Measurements from ENCODE around the gene KRTAP10-1. TPM values are rescaled to one million over a fixed set of nuclear protein-coding genes. Genes with fewer than 3 reads are reported as not detected.

KRTAP10-1 gene
- total RNA-seq, 1 experiment from 2014 or later = not detected

GRCh38 chr21:44528634-44528995 is 11.4 kb downstream of the KRTAP10-1 start:
- no peaks in the 10 kb centered on the region; the same call in 1 of the 2 replicates for H3K4me1 ChIP-seq (ENCODE audit: insufficient read depth, low read length)
- H2BK15ac ChIP-seq (ENCODE audit: low read depth, low read length) = no peak overlapping the region
- no CpG with 5 or more reads among the region's 10 CpGs for WGBS (ENCODE audit: extremely low coverage, insufficient read length, low lambda C conversion rate)
- no peak overlapping the region for H2BK20ac ChIP-seq (ENCODE audit: low read depth, low read length, poor library complexity, severe bottlenecking)
- no peak overlapping the region for H3K27ac Mint-ChIP-seq
- no peak overlapping the region for H3K14ac ChIP-seq (ENCODE audit: insufficient read depth, low read length)
- no peak for TF ChIP-seq CTCF (conservative IDR thresholded peaks at IDR 0.05)
- no peak overlapping the region for H2AK5ac ChIP-seq (ENCODE audit: insufficient read length, low read length)
- no peaks in the 10 kb centered on the region for H3K23me2 ChIP-seq (ENCODE audit: insufficient read length, low read depth, low read length, poor library complexity, severe bottlenecking)
- H3K27me3 Mint-ChIP-seq (ENCODE audit: low read depth) = peaks cover 7% of the 10 kb centered on the region
- H2BK120ac ChIP-seq (ENCODE audit: low read depth, low read length, poor library complexity, severe bottlenecking) = no peak overlapping the region
- no peak overlapping the region for H3T11ph ChIP-seq (ENCODE audit: low read length)
- H2BK5ac ChIP-seq (ENCODE audit: insufficient read length, low read length) = no peak overlapping the region
- no peak overlapping the region for H3K27ac ChIP-seq (ENCODE audit: insufficient read length, low read depth, low read length)
- H4K8ac ChIP-seq (replicated peaks; ENCODE audit: insufficient read length, low read depth, low read length) = no peak overlapping the region
- H3K36me3 Mint-ChIP-seq (ENCODE audit: insufficient read depth in 1 of 3, low read depth in 3 of 3) = no peaks in the 10 kb centered on the region; a peak in 1 of 7 replicates
- no peaks in the 10 kb centered on the region for H3K9me3 ChIP-seq (ENCODE audit: control insufficient read depth, low read depth, low read length)
- no peak overlapping the region for H2AFZ ChIP-seq (ENCODE audit: low read length)
- no peak overlapping the region for H2BK12ac ChIP-seq (ENCODE audit: insufficient read length, low read depth, low read length)
- H3K56ac ChIP-seq (ENCODE audit: insufficient read length, low read depth, low read length) = no peak overlapping the region
- no peak overlapping the region for H3K4me2 ChIP-seq (ENCODE audit: insufficient read depth, insufficient read length, low read length)
- H3K9me3 Mint-ChIP-seq = no peaks in the 10 kb centered on the region
- H3K4me3 Mint-ChIP-seq = no peak overlapping the region
- no peak overlapping the region for H3K23ac ChIP-seq (ENCODE audit: insufficient read length, low read depth, low read length)
- H4K20me1 ChIP-seq (ENCODE audit: control insufficient read depth, insufficient read depth, insufficient read length) = no peaks in the 10 kb centered on the region
- peak; percentile 14 for DNase-seq
- H3K79me1 ChIP-seq (ENCODE audit: insufficient read depth, low read depth, low read length, poor library complexity, severe bottlenecking) = no peaks in the 10 kb centered on the region
- H3K4me1 Mint-ChIP-seq = peaks cover 2 to 8% of the 10 kb centered on the region in 2 experiments; a peak in 3 of 4 replicates
- H4K5ac ChIP-seq (ENCODE audit: insufficient read length, low read depth, low read length) = no peak overlapping the region
- H3K27me3 ChIP-seq (ENCODE audit: insufficient read depth, low read length) = no peaks in the 10 kb centered on the region
- no peak overlapping the region for H4K91ac ChIP-seq (ENCODE audit: insufficient read length, low read depth, low read length)
- no peak overlapping the region for H3K18ac ChIP-seq (ENCODE audit: insufficient read length, low read depth, low read length)
- no peaks in the 10 kb centered on the region for H3K79me2 ChIP-seq (ENCODE audit: insufficient read depth, low read length)
- no peak overlapping the region for H3K4ac ChIP-seq (ENCODE audit: low read depth, low read length)
- no peak overlapping the region for H3K9ac ChIP-seq (ENCODE audit: extremely low read depth, insufficient read length, low read length)
